ENCODE results near the gene NRP1. TPM values are rescaled to one million over a fixed set of nuclear protein-coding genes. Genes with fewer than 3 reads are reported as not detected.

NRP1 gene
- total RNA-seq, 2 donors from 2014 or later: 11.7 to 18.4 TPM

GRCh38 chr10:33136271-33136670 is 198.2 kb downstream of the NRP1 start:
- no peak for TF ChIP-seq CTCF (IDR thresholded peaks at IDR 0.05)
- no peak for DNase-seq
- H3K27ac ChIP-seq: no peak overlapping the region

GRCh38 chr10:33134011-33134751 is 200.3 kb downstream of the NRP1 start:
- Histone ChIP-seq H3K27ac (peak overlapping the region; percentile 54), H3K4me1 (no peaks in the 10 kb centered on the region), H3K36me3 (no peaks in the 10 kb centered on the region), H3K27me3 (no peaks in the 10 kb centered on the region), H3K9ac (ENCODE audit: low read depth in 2 of 2, low read length in 2 of 2) (no peak overlapping the region), H3K4me3 (no peak overlapping the region), H3K9me3 (no peaks in the 10 kb centered on the region)
- TF ChIP-seq CTCF (IDR thresholded peaks at IDR 0.05): no peak
- intact Hi-C loops (cut with DNase I): no loop called here
- peak; percentile 78 for DNase-seq

More at GRCh38 chr10:33136271-33136670, 198.2 kb downstream of the NRP1 start:
- Histone ChIP-seq H3K9ac (ENCODE audit: low read depth in 2 of 2, low read length in 2 of 2) (no peak overlapping the region), H3K4me1 (no peaks in the 10 kb centered on the region), H3K27me3 (no peaks in the 10 kb centered on the region), H3K36me3 (no peaks in the 10 kb centered on the region), H3K9me3 (no peaks in the 10 kb centered on the region), H3K4me3 (no peak overlapping the region)
- intact Hi-C loops (cut with DNase I): no loop called here

GRCh38 chr10:33133557-33133956 is 200.9 kb downstream of the NRP1 start:
- no peaks in the 10 kb centered on the region for H3K27me3 ChIP-seq
- H3K9ac ChIP-seq (ENCODE audit: low read depth in 2 of 2, low read length in 2 of 2): no peak overlapping the region
- no peak for TF ChIP-seq CTCF (IDR thresholded peaks at IDR 0.05)
- no peaks in the 10 kb centered on the region for H3K9me3 ChIP-seq
- H3K36me3 ChIP-seq: no peaks in the 10 kb centered on the region
- intact Hi-C loops (cut with DNase I): no loop called here
- no peak for DNase-seq
- no peak overlapping the region for H3K4me3 ChIP-seq
- H3K27ac ChIP-seq: no peak overlapping the region
- no peaks in the 10 kb centered on the region for H3K4me1 ChIP-seq

- no peak overlapping the region for H3K9ac ChIP-seq (ENCODE audit: low read depth in 2 of 2, low read length in 2 of 2)
- no peak for DNase-seq
- no peaks in the 10 kb centered on the region for H3K36me3 ChIP-seq
- no peak for TF ChIP-seq CTCF (IDR thresholded peaks at IDR 0.05)
- intact Hi-C loops (cut with DNase I): no loop called here
- H3K27me3 ChIP-seq: no peaks in the 10 kb centered on the region
- no peak overlapping the region for H3K27ac ChIP-seq
- H3K4me3 ChIP-seq: no peak overlapping the region
- no peaks in the 10 kb centered on the region for H3K4me1 ChIP-seq
- H3K9me3 ChIP-seq: no peaks in the 10 kb centered on the region
Measured at GRCh38 chr10:33132626-33133025, 201.8 kb downstream of the NRP1 start.

- intact Hi-C loops (cut with DNase I): no loop called here
- no peak overlapping the region for H3K27ac ChIP-seq
- no peak for DNase-seq
Measured at GRCh38 chr10:33129996-33130386, 204.5 kb downstream of the NRP1 start.

More at GRCh38 chr10:33129996-33130386, 204.5 kb downstream of the NRP1 start:
- Histone ChIP-seq H3K4me3 (no peak overlapping the region), H3K27me3 (no peaks in the 10 kb centered on the region), H3K9me3 (no peaks in the 10 kb centered on the region), H3K36me3 (no peaks in the 10 kb centered on the region), H3K9ac (ENCODE audit: low read depth in 2 of 2, low read length in 2 of 2) (no peak overlapping the region), H3K4me1 (no peaks in the 10 kb centered on the region)
- TF ChIP-seq CTCF (IDR thresholded peaks at IDR 0.05): no peak

Measured in colonic mucosa (tissue), 4 donors.